ENCODE measurements around the gene NOSTRIN.
"Not testable (repeated sequence)": the region's sequence is repeated elsewhere in the genome, so short reads cannot be mapped to it uniquely, and the experiment has no call there.

DNA sequence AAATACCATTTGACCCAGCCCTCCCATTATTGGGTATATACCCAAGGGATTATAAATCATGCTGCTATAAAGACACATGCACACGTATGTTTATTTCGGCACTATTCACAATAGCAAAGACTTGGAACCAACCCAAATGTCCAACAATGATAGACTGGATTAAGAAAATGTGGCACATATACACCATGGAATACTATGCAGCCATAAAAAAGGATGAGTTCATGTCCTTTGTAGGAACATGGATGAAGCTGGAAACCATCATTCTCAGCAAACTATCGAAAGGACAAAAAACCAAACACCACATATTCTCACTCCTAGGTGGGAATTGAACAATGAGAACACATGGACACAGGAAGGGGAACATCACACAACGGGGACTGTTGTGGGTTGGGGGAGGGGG lies 68.4 kb downstream of the NOSTRIN start:
- TF ChIP-seq, protein P1, sequence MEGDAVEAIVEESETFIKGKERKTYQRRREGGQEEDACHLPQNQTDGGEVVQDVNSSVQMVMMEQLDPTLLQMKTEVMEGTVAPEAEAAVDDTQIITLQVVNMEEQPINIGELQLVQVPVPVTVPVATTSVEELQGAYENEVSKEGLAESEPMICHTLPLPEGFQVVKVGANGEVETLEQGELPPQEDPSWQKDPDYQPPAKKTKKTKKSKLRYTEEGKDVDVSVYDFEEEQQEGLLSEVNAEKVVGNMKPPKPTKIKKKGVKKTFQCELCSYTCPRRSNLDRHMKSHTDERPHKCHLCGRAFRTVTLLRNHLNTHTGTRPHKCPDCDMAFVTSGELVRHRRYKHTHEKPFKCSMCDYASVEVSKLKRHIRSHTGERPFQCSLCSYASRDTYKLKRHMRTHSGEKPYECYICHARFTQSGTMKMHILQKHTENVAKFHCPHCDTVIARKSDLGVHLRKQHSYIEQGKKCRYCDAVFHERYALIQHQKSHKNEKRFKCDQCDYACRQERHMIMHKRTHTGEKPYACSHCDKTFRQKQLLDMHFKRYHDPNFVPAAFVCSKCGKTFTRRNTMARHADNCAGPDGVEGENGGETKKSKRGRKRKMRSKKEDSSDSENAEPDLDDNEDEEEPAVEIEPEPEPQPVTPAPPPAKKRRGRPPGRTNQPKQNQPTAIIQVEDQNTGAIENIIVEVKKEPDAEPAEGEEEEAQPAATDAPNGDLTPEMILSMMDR (IDR thresholded peaks at IDR 0.05): not testable (repeated sequence)
- not testable (repeated sequence) for TF ChIP-seq EP300 (IDR thresholded peaks at IDR 0.05; ENCODE audit: low read depth); POLR2A (IDR thresholded peaks at IDR 0.05)
